ENCODE measurements around the gene CRISP1. TPM values are rescaled to one million over a fixed set of nuclear protein-coding genes. Genes with fewer than 3 reads are reported as not detected.
A peak's percentile ranks its signal among the peaks of the same experiment; 100 is the strongest.

CRISP1 gene
- total and polyA plus RNA-seq, 9 of the 15 experiments (the other 6 are each of a cell fraction or from before 2014, with no cell fraction given), result not detected

GRCh38 chr6:49888742-49889431 is 22.6 kb upstream of the CRISP1 start (continued):
- TF ChIP-seq ZNF696 (CRISPR knock-in tag; conservative IDR thresholded peaks at IDR 0.05) (no peak), XRCC5 (IDR thresholded peaks at IDR 0.05; ENCODE audit: low read depth, low read length) (no peak), MLLT1 (IDR thresholded peaks at IDR 0.05) (no peak), ZFX (CRISPR knock-in tag; IDR thresholded peaks at IDR 0.05) (no peak), SIN3B (IDR thresholded peaks at IDR 0.05; ENCODE audit: low read depth) (0 out of 2 replicates have a peak, but pooled peaks have one; percentile 25), ZNF444 (CRISPR knock-in tag; IDR thresholded peaks at IDR 0.05) (no peak), POLR2G (IDR thresholded peaks at IDR 0.05; ENCODE audit: low read depth, low read length) (no peak), NEUROD1 (IDR thresholded peaks at IDR 0.05; ENCODE audit: borderline replicate concordance, low read depth, low read length, partially characterized antibody) (peak; percentile 74), ZNF280A (IDR thresholded peaks at IDR 0.05; ENCODE audit: low read depth, partially characterized antibody) (no peak), CBFA2T3 (IDR thresholded peaks at IDR 0.05) (peak; percentile 99), MTA2 (IDR thresholded peaks at IDR 0.05; ENCODE audit: low read depth) (peak; percentile 95), CTCFL (IDR thresholded peaks at IDR 0.05; ENCODE audit: borderline replicate concordance, insufficient read depth, low read depth, low read length, poor library complexity, severe bottlenecking) (no peak), ETS1 (conservative IDR thresholded peaks at IDR 0.05; ENCODE audit: control insufficient read depth, low read depth, low read length) (no peak), FUS (optimal IDR thresholded peaks at IDR 0.05; ENCODE audit: low read depth, low read length) (no peak), STAT5A (IDR thresholded peaks at IDR 0.05; ENCODE audit: borderline replicate concordance, low read length) (peak; percentile 96), USF1 (CRISPR knock-in tag; IDR thresholded peaks at IDR 0.05) (no peak), TCFL5 (CRISPR knock-in tag; conservative IDR thresholded peaks at IDR 0.05) (no peak), ZNF445 (CRISPR knock-in tag; IDR thresholded peaks at IDR 0.05; ENCODE audit: low read depth) (no peak), HDGF (IDR thresholded peaks at IDR 0.05) (no peak)
- TF ChIP-seq, protein P1, sequence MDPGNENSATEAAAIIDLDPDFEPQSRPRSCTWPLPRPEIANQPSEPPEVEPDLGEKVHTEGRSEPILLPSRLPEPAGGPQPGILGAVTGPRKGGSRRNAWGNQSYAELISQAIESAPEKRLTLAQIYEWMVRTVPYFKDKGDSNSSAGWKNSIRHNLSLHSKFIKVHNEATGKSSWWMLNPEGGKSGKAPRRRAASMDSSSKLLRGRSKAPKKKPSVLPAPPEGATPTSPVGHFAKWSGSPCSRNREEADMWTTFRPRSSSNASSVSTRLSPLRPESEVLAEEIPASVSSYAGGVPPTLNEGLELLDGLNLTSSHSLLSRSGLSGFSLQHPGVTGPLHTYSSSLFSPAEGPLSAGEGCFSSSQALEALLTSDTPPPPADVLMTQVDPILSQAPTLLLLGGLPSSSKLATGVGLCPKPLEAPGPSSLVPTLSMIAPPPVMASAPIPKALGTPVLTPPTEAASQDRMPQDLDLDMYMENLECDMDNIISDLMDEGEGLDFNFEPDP (CRISPR knock-in tag; IDR thresholded peaks at IDR 0.05), result no peak

All from K562 (cell line).